ENCODE measurements around the gene AP3B1.

- TF ChIP-seq POLR2AphosphoS5 (IDR thresholded peaks at IDR 0.05; ENCODE audit: insufficient read depth in 1 of 2, low read depth in 1 of 2), result no peak
- TF ChIP-seq, protein P1, sequence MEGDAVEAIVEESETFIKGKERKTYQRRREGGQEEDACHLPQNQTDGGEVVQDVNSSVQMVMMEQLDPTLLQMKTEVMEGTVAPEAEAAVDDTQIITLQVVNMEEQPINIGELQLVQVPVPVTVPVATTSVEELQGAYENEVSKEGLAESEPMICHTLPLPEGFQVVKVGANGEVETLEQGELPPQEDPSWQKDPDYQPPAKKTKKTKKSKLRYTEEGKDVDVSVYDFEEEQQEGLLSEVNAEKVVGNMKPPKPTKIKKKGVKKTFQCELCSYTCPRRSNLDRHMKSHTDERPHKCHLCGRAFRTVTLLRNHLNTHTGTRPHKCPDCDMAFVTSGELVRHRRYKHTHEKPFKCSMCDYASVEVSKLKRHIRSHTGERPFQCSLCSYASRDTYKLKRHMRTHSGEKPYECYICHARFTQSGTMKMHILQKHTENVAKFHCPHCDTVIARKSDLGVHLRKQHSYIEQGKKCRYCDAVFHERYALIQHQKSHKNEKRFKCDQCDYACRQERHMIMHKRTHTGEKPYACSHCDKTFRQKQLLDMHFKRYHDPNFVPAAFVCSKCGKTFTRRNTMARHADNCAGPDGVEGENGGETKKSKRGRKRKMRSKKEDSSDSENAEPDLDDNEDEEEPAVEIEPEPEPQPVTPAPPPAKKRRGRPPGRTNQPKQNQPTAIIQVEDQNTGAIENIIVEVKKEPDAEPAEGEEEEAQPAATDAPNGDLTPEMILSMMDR (IDR thresholded peaks at IDR 0.05), result no peak
- no peak for TF ChIP-seq POLR2A (IDR thresholded peaks at IDR 0.05)
Observed at GRCh38 chr5:77957516-77957915, 337.0 kb downstream of the AP3B1 start.
